ENCODE measurements around the gene RSL1D1.

DNA sequence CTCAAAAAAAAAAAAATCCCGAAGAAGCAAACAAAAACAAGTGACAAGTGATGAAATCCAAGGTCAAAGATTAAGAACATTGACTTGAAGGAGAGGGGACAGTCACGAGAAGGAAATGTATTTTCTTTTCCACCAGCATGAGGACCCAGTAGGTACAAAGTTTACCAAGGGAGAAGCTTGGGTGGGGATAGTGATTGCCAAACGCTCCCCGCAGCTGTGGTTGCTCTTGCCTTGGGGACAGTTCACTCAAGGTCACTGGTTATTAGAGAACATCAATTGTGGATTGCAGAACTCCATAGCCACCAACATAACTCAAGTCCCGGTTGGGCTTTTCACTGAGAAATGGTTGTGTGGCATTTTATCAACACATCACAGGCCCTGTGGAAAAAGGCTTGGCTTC, 27.0 kb downstream of the RSL1D1 start:
- TF ChIP-seq POLR2AphosphoS5 (IDR thresholded peaks at IDR 0.05; ENCODE audit: borderline replicate concordance, low read depth, low read length) (no peak), EZH2 (IDR thresholded peaks at IDR 0.05) (no peak), FOXP2 (optimal IDR thresholded peaks at IDR 0.05; ENCODE audit: control extremely low read depth, extremely low read length, insufficient read depth) (no peak)
